ENCODE data around the gene TMEM217. TPM values are rescaled to one million over a fixed set of nuclear protein-coding genes. Genes with fewer than 3 reads are reported as not detected.

TMEM217 gene
- total and polyA plus RNA-seq, 2 experiments from 2014 or later: 1.3 to 4.5 TPM

DNA sequence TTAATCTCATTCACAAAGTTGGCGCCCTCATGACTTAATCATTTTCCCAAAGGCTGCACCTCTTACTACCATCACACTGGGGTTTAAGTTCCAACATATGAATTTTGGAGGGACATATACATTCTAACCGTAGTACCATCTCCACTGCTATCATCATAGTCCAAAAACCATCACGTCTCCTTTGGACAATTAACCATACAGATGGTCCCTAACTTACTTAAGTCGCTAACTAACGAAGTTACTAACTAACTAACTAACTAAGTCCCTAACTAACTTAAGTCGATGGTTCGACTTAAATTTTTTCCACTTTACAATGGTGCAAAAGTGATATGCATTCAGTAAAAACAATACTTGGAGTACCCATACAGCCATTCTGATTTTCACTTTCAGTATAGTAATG is 24.4 kb downstream of the TMEM217 start:
- Histone ChIP-seq H3K4me1 (ENCODE audit: low read depth) (no peaks in the 10 kb centered on the region), H3K9me3 (ENCODE audit: low read depth) (no peaks in the 10 kb centered on the region), H3K27me3 (no peaks in the 10 kb centered on the region), H3K4me3 (no peak overlapping the region), H3K27ac (no peak overlapping the region), H3K36me3 (no peaks in the 10 kb centered on the region)
- no peak for DNase-seq (ENCODE audit: low read depth in 1 of 2, low spot score in 1 of 2)
- TF ChIP-seq, protein P1, sequence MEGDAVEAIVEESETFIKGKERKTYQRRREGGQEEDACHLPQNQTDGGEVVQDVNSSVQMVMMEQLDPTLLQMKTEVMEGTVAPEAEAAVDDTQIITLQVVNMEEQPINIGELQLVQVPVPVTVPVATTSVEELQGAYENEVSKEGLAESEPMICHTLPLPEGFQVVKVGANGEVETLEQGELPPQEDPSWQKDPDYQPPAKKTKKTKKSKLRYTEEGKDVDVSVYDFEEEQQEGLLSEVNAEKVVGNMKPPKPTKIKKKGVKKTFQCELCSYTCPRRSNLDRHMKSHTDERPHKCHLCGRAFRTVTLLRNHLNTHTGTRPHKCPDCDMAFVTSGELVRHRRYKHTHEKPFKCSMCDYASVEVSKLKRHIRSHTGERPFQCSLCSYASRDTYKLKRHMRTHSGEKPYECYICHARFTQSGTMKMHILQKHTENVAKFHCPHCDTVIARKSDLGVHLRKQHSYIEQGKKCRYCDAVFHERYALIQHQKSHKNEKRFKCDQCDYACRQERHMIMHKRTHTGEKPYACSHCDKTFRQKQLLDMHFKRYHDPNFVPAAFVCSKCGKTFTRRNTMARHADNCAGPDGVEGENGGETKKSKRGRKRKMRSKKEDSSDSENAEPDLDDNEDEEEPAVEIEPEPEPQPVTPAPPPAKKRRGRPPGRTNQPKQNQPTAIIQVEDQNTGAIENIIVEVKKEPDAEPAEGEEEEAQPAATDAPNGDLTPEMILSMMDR (IDR thresholded peaks at IDR 0.05; ENCODE audit: low read depth, low read length): no peak

DNA sequence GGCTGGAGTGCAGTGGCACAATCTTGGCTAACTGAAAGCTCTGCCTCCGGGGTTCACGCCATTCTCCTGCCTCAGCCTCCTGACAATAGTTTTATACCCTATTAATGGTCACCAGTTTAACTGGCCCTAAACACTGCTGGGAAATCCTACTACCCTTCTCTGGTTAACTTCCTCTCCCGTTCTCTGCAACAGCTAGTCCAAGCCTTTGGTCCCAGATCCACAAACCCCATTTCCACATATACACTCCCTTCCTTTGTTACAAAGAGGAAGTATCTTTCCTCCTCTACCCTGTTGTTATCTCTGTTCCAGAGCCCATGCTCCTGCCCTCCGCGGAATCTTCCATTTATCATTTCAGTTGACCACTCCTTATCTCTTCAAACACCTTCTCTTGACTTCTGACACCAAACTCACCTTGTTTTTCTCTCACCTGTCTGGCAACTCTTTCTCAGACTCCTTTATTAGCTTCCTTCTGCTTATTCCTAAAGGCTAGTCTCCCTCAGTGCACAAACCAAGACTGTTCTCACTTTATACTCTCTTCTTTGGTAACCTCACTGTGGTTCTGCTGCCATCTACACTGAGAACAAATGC is 25.4 kb downstream of the TMEM217 start:
- TF ChIP-seq, protein P1 (IDR thresholded peaks at IDR 0.05; ENCODE audit: low read depth, low read length): no peak
- Histone ChIP-seq H3K4me3 (no peak overlapping the region), H3K27me3 (no peaks in the 10 kb centered on the region), H3K36me3 (no peaks in the 10 kb centered on the region), H3K4me1 (ENCODE audit: low read depth) (no peaks in the 10 kb centered on the region), H3K27ac (no peak overlapping the region), H3K9me3 (ENCODE audit: low read depth) (no peaks in the 10 kb centered on the region)
- DNase-seq (ENCODE audit: low read depth in 1 of 2, low spot score in 1 of 2): no peak

DNA sequence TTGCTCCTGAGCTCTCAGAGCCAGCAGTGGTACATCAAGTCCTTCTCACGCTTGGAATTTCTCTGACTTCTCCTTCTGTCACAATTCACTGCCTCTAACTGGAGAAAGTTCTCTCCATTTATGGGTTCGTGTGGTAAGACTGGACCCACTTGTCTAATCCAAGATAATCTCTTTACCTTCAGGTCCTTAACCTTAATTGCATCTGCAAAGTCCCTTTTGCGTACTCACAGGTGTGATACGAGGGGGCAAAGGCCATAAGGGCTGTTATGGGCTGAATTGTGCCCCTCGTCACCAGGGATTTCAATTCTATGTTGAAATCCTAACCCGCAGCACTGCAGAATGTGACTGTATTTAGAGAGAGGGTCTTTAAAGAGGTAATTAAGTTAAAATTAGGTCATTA is 27.8 kb downstream of the TMEM217 start:
- Histone ChIP-seq H3K4me1 (ENCODE audit: low read depth) (no peaks in the 10 kb centered on the region), H3K36me3 (no peaks in the 10 kb centered on the region), H3K27ac (no peak overlapping the region), H3K4me3 (no peak overlapping the region), H3K9me3 (ENCODE audit: low read depth) (no peaks in the 10 kb centered on the region), H3K27me3 (no peaks in the 10 kb centered on the region)
- TF ChIP-seq, protein P1 (IDR thresholded peaks at IDR 0.05; ENCODE audit: low read depth, low read length): no peak
- no peak for DNase-seq (ENCODE audit: low read depth in 1 of 2, low spot score in 1 of 2)

DNA sequence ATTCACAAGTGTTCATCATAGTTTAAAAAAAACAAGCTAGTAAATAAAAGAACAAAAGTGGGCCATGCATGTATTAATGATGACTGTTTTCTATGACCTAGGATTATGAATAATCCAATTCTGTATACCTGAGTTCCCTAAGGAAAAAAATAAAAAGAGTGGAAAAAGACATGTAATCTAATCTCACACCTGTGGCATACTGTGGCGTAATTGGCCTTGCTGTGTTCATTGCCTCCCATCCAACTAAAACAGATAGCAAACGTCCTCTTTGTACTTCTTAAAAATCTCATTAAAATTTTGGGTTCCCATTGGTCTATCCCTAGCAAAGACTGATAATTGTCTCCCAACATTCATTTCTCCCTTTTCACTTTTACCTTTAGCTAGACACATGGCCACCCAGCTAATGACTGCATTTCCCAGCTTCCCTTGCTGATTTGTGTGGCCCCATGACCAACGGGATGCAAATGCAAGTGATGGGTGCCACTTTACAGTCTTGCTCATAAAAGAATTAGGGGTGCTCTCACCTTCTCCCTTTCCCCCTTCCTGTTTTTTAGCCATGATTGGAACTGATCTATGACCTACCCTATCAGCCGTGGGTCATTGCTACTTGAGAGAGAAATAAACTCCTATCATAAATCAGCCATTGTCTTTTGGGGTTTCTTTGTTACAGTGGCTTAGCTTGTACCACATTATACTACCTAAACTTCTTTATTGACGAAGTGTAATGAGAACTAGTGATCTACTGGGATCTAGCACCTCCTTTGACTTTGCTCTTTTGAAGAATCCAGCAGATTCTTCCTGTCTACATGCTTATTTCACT is 32.4 kb downstream of the TMEM217 start:
- Histone ChIP-seq H3K4me3 (no peak overlapping the region), H3K9me3 (ENCODE audit: low read depth) (no peaks in the 10 kb centered on the region)
- DNase-seq (ENCODE audit: low read depth in 1 of 2, low spot score in 1 of 2): no peak

DNA sequence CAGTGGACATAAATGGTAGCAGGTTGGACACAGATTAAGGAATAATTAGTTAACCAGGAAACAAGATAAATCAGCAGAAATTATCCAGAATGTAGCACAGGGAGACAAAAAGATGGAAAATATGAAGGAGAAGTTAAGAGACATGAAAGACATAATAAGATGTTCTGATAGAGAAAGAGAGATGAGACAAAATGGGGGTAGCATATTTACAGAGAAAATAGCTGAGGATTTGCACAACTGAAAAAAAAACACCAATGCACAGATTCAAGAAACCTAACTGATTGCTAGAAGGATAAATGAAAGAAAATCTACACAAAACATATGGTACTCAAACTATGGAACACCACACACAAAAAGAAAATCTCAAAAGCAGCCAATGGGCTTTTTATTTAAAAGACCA is 35.0 kb downstream of the TMEM217 start:
- Histone ChIP-seq H3K4me1 (ENCODE audit: low read depth) (peaks cover 5% of the 10 kb centered on the region), H3K36me3 (no peaks in the 10 kb centered on the region), H3K4me3 (peak overlapping the region; percentile 51), H3K9me3 (ENCODE audit: low read depth) (no peaks in the 10 kb centered on the region), H3K27ac (peak overlapping the region; percentile 32), H3K27me3 (no peaks in the 10 kb centered on the region)
- no peak for DNase-seq (ENCODE audit: low read depth in 1 of 2, low spot score in 1 of 2)
- TF ChIP-seq, protein P1 (IDR thresholded peaks at IDR 0.05; ENCODE audit: low read depth, low read length): no peak

More for the DNA sequence above, 32.4 kb downstream of the TMEM217 start:
- TF ChIP-seq, protein P1 (IDR thresholded peaks at IDR 0.05; ENCODE audit: low read depth, low read length): no peak
- peaks cover 5% of the 10 kb centered on the region for H3K4me1 ChIP-seq (ENCODE audit: low read depth)
- H3K36me3 ChIP-seq: no peaks in the 10 kb centered on the region
- H3K27me3 ChIP-seq: no peaks in the 10 kb centered on the region
- no peak overlapping the region for H3K27ac ChIP-seq
